Endometrial microvascular endothelial cells (primary cell): Measurements from ENCODE around the gene CCDC192. TPM values are rescaled to one million over a fixed set of nuclear protein-coding genes. Genes with fewer than 3 reads are reported as not detected.

Experiments
- in situ Hi-C: cut with HindIII; loops from 2 replicates; pipeline ENCODE4 v1.10.0; 2017; ENCODE audit warnings: low sequenced_read_pairs, low pct_unique_long_range_greater_than_20kb; ENCODE audit errors: inconsistent ontology term
- total RNA-seq: library from RNA; depleted of rRNA; stranded (reverse); fragments of >200 nt; gene quantifications from one replicate; pipeline ENCODE4 v1.2.3, GENCODE V29; 2015; ENCODE audit errors: inconsistent ontology term

The CCDC192 gene
- total RNA-seq, 1 donor from 2014 or later = not detected

- in situ Hi-C loops = no loop called here
These were observed 93.0 kb downstream of the CCDC192 start for GRCh38 chr5:127796211-127796610.

- in situ Hi-C loops = no loop called here
These were observed 96.2 kb downstream of the CCDC192 start for GRCh38 chr5:127799293-127799905.

GRCh38 chr5:127801751-127802476 is 98.7 kb downstream of the CCDC192 start:
- in situ Hi-C loops = no loop called here

- in situ Hi-C loops = no loop called here
These were observed 99.3 kb downstream of the CCDC192 start for GRCh38 chr5:127802477-127802865.

- in situ Hi-C loops = no loop called here
These were observed 101.8 kb downstream of the CCDC192 start for GRCh38 chr5:127804886-127805426.

GRCh38 chr5:127805448-127805847 is 102.3 kb downstream of the CCDC192 start:
- in situ Hi-C loops = no loop called here

- in situ Hi-C loops = no loop called here
These were observed 103.6 kb downstream of the CCDC192 start for GRCh38 chr5:127806776-127807175.

- in situ Hi-C loops = no loop called here
These were observed 106.3 kb downstream of the CCDC192 start for GRCh38 chr5:127809533-127809932.

- in situ Hi-C loops = no loop called here
These were observed 106.8 kb downstream of the CCDC192 start for GRCh38 chr5:127810017-127810416.

- in situ Hi-C loops = no loop called here
These were observed 107.7 kb downstream of the CCDC192 start for GRCh38 chr5:127810707-127811490.

- in situ Hi-C loops = no loop called here
These were observed 109.4 kb downstream of the CCDC192 start for GRCh38 chr5:127812570-127812969.

- in situ Hi-C loops = no loop called here
These were observed 110.7 kb downstream of the CCDC192 start for GRCh38 chr5:127813633-127814587.

- in situ Hi-C loops = no loop called here
These were observed 111.4 kb downstream of the CCDC192 start for GRCh38 chr5:127814588-127814973.

- in situ Hi-C loops = no loop called here
These were observed 117.8 kb downstream of the CCDC192 start for GRCh38 chr5:127820910-127821553.

- in situ Hi-C loops = no loop called here
These were observed 118.7 kb downstream of the CCDC192 start for GRCh38 chr5:127821896-127822295.

- in situ Hi-C loops = no loop called here
These were observed 120.9 kb downstream of the CCDC192 start for GRCh38 chr5:127824126-127824525.

GRCh38 chr5:127826011-127826410 is 122.8 kb downstream of the CCDC192 start:
- in situ Hi-C loops = no loop called here

- in situ Hi-C loops = no loop called here
These were observed 124.3 kb downstream of the CCDC192 start for GRCh38 chr5:127827451-127827850.
